GM19467 (cell line): ENCODE measurements around the gene PNISR.

Experiments used
- ATAC-seq: cut with Tn5 transposase; IDR thresholded peaks from one replicate; pipeline ENCODE4 v1.9.1; 2021; ENCODE audit warnings: mild to moderate bottlenecking, moderate library complexity; ENCODE audit not compliant: unreplicated experiment

The PNISR gene

GRCh38 chr6:99407076-99407475, 18.0 kb downstream of the PNISR start:
- ATAC-seq: no peak

DNA sequence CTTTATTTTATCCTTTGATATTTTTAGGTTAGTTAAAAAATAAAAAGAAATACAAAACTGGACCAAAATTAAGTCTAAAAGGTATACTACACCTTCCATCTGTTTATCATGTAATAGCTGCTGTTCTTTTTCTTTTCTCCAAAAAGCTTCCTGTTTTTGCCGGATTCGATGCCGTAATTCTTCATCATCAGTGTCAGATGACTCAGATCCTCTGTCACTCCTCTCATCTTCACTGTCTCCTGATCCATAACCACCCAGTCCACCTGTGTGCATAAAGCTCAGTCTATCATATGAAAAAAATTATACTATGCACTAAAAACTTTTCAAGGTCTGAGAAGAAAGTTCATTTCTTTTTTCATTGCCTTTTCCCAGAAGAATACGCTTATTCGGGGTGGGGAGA, 22.7 kb downstream of the PNISR start:
- no peak for ATAC-seq

DNA sequence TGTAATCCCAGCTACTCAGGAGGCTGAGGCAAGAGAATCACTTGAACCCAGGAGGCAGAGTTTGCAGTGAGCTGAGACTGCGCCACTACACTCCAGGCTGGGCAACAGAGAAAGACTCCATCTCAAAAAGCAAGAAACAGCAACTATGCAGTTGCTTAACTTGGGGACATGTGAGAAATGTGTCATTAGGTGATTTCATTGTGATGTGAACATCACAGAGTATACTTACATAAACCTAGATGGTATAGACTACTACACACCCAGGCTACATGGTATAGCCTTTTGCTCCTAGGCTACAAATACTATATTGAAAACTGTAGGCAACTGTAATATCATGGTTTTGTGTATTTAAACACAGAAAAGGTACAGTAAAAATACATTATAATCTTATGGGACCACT, 27.8 kb downstream of the PNISR start:
- ATAC-seq: no peak

- ATAC-seq: peak; percentile 71
Observed at GRCh38 chr6:99393698-99394531, 31.2 kb downstream of the PNISR start, which contains the start of gene COQ3. Gene COQ3 (minus strand): TSS chr6:99394195. CDS start chr6:99394179, 16 bp downstream.

- ATAC-seq: peak; percentile 13
Observed at GRCh38 chr6:99393366-99393697, 31.8 kb downstream of the PNISR start.

DNA sequence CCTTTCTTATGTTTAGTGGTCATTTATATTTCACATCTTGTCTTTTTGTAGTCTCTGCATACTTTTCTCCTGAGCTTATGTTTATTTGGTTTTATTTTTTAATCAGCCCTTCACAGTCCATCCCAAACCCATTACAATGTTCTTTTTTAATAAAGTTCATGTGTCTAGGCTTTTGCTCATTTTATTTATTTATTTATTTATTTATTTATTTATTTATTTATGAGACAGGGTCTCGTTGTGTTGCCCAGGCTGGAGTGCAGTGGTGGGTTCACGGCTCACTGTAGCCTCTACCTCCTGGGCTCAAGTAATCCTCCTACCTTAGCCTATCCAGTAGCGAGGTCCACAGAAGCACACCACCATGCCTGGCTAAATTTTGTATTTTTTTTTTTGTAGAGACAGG, 34.2 kb downstream of the PNISR start:
- no peak for ATAC-seq

DNA sequence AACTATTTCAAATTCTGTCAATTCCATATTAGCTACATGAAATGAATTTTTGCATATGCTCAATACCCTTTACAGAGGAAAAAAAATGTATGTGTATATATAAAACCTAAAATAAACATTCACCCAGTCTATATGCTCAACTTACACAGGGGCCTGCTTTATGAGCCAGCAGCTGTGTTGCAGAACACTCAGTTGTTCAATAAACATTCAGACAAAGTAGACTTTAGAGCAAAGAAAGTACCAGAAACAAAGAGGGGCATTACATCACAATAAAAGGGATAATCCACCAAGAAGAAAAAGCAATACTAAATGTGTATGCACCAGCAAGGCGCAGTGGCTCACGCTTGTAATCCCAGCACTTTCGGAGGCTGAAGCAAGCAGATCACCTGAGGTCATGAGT, 40.6 kb downstream of the PNISR start:
- no peak for ATAC-seq

DNA sequence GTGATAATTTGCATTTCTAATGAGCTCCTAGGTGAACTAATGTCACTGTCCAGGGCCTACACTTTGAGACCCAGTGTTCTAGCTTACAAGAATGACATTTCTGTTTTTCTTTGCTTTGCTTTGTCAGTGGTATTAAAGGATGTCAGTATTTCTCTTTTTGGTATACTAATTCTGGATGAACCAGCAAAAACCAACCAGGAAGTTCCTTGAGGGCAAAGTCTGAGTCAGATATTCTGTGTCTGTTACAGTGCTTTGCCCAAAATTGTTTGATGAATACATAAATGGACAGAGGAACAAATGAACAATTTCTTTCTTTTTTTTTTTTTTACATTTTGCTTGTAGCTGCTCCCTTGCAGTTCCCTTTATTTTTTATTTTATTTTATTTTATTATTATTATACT, 46.5 kb downstream of the PNISR start:
- no peak for ATAC-seq

DNA sequence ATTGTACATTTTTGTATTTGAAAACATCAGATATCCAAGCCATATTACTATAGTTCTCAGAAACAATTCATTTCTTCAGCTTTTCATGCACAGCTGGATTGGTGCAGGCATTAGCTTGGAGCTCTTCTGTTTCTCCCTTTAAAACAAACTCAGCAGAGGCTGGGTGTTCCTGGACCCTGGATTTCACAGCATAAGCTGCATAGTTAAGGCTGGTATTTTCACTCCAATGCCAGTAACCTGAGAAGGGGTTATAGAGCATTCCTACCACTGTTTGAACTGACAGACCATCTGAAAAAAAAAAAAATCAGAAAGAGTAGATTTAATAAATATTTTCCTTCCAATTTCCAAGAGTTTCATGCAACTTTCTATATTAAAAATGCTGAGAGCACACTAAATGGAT, 55.6 kb downstream of the PNISR start:
- no peak for ATAC-seq

- no peak for ATAC-seq
Observed at GRCh38 chr6:99366852-99367251, 58.3 kb downstream of the PNISR start.

- ATAC-seq: peak; percentile 87
Observed at GRCh38 chr6:99364026-99364425, 61.1 kb downstream of the PNISR start.

DNA sequence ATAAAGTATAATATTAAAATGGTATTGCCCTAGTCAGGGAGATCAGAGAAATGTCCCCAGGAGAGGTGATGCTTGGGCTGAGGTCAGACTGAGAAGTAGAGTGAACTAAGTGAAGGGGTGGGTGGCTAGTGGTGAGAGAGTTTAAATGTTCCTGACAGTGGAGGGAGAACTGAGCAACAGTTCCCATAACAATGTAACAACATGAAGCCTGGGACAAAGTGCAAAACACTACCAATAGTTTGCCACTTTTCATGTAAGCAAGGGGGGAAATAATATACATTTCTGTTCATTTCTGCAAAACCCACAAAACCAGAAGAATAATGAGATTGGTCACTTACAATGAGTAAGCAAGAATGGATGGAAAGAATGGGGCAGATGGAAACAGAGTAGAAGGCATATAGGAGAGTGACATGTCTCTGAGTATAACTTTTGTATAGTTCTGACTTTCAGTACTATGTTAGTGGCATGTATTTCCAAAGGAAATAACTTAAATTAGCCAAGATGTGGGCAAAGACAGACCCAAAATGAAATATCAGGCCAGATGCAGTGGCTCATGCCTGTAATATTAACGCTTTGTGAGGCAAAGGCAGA, 62.3 kb downstream of the PNISR start:
- no peak for ATAC-seq

GRCh38 chr6:99359800-99360199, 65.3 kb downstream of the PNISR start:
- no peak for ATAC-seq

DNA sequence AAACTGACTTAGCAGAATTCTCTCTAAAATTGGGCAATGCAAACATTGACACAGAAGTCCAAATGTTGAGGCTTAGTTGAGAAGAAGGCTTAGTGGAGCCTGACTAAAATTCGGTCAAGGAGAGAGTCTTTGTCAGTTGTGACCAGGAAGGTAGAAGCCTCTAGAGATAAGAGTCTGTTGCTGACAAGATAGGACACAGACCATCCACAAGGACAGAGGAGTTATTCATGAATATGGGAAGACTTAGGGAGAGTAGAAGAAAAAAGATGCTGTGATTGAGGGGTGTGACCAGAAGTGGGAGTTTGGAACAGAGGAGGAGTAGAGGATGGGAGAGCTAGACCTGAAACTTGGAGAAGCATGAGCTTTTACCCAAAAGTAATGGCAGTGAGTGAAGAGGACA, 68.5 kb downstream of the PNISR start:
- no peak for ATAC-seq

GRCh38 chr6:99354983-99355382, 70.1 kb downstream of the PNISR start:
- ATAC-seq: no peak

GRCh38 chr6:99353126-99353525, 72.0 kb downstream of the PNISR start:
- ATAC-seq: no peak

DNA sequence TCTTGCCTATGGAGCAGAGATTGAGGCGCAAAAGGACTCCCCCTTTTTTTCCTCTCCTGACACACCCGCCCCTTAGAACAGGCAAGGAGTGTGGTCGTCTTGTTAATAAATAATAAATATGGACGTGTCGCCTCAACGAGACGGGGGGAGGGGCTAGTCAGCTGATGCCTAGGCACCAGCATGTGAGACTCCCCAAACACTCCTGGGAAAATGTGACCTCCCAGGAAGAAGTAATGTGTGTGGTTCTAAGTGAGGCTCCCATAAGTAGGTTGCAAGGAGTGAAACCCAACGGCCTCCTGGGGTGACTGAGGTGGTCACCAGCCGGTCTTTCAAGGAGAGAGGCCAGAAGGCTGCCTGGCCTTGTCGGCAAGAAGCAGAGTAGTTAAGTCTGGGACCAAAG, 74.5 kb downstream of the PNISR start:
- no peak for ATAC-seq

DNA sequence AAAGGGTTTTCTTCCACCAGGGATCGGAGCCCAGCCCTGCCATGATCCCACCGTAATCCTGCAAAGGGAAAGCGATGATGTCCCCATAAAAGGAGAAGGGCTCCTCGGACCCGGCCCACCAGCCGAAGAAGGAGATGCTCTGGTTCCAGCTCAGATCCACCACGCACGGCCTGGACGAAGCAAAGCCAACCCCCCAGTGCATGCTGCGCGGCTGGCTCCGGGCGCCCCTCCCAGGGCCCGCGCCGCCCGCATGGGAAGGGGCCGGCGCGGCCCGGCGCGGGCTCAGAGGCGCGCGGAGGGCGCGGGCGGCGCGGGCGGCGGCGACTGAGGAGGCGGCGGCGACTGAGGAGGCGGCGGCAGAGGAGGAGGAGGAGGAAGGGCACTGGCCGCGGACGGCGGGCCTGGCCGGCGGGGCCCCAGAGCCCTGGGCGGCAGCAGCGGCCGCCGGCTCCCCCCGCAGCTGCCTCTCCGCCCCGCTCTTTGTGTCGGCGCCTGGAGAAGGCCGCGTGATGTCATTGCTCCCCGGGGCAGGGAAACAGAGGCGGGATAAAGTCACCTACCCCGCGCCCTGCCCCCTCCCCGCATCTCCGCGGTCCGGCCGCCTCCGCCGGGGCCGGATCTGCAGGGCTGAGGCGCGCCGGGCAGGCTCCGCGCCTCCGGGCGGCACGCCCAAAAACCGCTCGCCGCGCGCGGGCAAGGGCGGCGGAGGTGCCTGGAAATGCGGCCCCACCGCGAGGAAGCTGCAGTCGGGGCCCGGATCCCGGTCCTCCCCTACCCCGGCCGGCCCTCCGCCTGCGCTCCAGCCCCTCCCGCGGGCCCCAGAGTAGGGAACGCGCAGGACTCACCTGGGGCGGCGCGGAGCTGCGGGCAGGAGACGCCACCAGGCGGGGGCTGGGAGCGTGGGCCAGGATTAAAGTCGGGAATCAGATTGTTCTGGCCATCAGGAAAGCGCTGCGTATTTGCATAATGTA, 75.7 kb downstream of the PNISR start, which contains the start of gene FAXC:
Gene FAXC (minus strand): TSS at position 504 of the 971 bp plus-strand sequence. CDS start 302 bp downstream, at position 202.
- peak; percentile 49 for ATAC-seq

- ATAC-seq: no peak
Observed at GRCh38 chr6:99348288-99349170, 76.6 kb downstream of the PNISR start.
